ENCODE measurements around the gene ELFN2.

ELFN2 gene

DNA sequence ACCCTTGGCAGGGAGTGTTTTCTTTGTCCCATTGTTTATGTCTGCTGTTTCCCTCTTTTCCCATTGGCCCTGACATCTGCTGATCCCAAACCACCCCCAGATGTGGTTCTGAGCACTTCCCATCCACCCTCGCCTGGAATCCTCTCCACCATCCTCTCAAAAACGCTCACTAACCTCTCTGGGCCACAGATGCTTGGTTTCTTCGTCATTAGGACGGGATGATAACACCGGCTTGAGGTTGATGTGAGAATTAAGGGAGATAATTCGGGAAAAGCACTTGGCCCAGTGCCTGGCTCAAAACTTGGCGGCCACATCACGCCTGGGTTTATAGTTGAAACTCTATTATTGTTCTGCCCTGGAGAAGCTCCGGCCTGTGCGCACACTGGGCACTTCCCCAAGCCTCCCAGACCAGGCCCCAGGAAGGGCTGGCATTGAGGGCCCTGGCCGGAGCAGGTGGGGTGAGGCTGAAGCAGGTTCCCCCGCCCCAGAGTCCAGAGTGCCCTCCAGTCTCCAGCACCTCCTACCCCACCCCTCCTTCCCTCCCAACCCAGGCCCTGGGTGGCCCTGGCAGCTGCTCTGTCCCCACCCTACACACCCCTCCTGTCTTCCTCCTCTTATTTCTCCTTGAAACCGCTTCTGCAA, 81.3 kb downstream of the ELFN2 start:
- no peak overlapping the region for H3K18ac ChIP-seq (ENCODE audit: low read length)
- no peak overlapping the region for H2BK15ac ChIP-seq (replicated peaks; ENCODE audit: low read depth)
- no peak overlapping the region for H3K27ac ChIP-seq (ENCODE audit: low read depth, low read length)
- H3K23ac ChIP-seq (ENCODE audit: low read length), result no peak overlapping the region
- no peaks in the 10 kb centered on the region for H3K27me3 ChIP-seq (ENCODE audit: insufficient read depth, low read length, poor library complexity)
- no peak overlapping the region for H3K4me3 ChIP-seq (ENCODE audit: low read length)
- no peak for DNase-seq
- H2BK120ac ChIP-seq (ENCODE audit: low read depth, low read length), result no peak overlapping the region
- H3K36me3 ChIP-seq (ENCODE audit: control insufficient read depth, insufficient read depth, low read length), result no peaks in the 10 kb centered on the region
- no peaks in the 10 kb centered on the region for H3K79me2 ChIP-seq (ENCODE audit: control insufficient read depth, insufficient read depth, low read length)
- no peak overlapping the region for H3K9ac ChIP-seq (ENCODE audit: low read length)
- no peak overlapping the region for H2AK5ac ChIP-seq (ENCODE audit: low read length)
- WGBS (ENCODE audit: extremely low coverage, insufficient coverage, low lambda C conversion rate), result no CpG with 5 or more reads among the region's 13 CpGs
- H4K5ac ChIP-seq (ENCODE audit: low read length), result no peak overlapping the region
- H3K56ac ChIP-seq (ENCODE audit: low read length), result no peak overlapping the region
- no peaks in the 10 kb centered on the region for H3K4me1 ChIP-seq (ENCODE audit: control insufficient read depth, low read depth, low read length)
- H2BK5ac ChIP-seq (ENCODE audit: low read length), result no peak overlapping the region
- H3K4me2 ChIP-seq (ENCODE audit: low read length), result no peak overlapping the region
- H3K79me1 ChIP-seq (ENCODE audit: low read length), result no peaks in the 10 kb centered on the region
- no peak overlapping the region for H4K8ac ChIP-seq (ENCODE audit: low read depth, low read length)
- H3K4ac ChIP-seq (ENCODE audit: low read depth, low read length), result no peak overlapping the region

DNA sequence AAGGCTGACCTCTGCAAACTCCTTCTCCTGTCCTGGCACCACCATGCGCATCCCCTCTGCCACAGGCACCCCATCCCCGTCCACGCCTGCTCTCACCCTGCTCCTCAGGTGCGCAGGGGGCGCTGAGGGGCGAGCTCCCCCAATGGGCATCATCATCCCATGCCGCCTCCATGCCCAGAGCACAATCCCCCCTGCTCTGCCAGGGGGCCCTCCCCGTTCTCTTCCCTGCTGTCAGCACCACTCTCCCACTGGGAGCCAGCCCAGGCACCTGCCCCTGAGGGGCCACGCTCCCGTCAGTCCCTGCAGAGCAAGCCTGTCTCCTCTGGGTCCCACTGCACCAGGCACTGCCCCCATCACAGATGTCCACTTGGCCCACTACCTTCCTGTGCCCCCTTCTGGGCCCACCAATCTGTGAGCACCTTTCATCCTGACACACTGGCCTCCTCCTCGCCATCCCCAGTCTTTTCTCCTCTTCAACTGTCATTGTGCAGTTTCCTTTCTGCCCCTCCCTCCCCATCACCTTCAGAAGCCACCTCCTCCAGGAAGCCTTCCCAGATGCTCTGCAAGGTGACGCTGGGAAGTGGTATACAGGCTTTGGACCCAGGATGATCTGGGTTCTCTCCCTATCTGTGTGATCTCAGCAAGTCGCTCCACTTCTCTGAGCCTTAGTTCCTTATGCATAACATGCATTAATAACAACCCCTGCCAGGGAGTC, 82.4 kb downstream of the ELFN2 start:
- no CpG with 5 or more reads among the region's 13 CpGs for WGBS (ENCODE audit: extremely low coverage, insufficient coverage, low lambda C conversion rate)

DNA sequence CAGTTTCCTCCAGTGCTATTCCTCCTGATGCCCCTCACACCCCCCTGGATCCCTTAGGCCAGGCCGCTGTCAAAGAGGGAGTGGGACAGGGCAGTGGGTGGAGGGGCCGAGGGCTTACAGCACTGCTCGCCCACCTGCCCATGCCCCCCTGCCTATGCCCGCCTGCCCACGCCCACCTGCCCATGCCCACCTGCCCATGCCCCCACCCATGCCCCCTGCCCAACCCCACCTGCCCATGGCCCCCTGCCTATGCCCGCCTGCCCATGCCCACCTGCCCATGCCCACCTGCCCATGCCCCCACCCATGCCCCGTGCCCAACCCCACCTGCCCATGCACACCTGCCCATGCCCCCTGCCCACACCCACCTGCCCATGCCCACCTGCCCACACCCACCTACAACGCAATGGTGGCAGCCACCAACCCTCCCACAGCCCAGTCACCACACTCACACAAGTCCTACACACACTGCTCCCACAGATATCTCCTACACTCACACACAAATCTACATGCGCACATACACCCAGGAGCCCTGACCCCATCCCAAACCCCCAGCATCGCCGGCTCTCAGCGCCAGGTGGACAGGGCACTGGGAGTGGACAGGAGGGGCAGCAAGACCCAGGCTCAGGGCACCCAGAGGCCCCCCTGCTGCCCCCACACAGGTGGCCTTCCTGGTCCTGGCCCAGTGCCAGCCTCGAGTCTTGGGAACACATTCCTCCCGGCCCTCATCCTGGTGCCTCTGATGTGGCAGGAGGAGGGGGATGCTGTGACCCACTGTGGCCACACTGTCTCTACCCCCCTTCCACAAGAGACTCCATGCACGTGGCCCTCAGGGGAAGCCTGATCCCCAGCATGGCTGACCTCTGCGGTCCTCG, 83.2 kb downstream of the ELFN2 start:
- H2BK5ac ChIP-seq (ENCODE audit: low read length), result no peak overlapping the region
- WGBS (ENCODE audit: extremely low coverage, insufficient coverage, low lambda C conversion rate), result no CpG with 5 or more reads among the region's 17 CpGs
- H3K9ac ChIP-seq (ENCODE audit: low read length), result no peak overlapping the region
- H4K5ac ChIP-seq (ENCODE audit: low read length), result no peak overlapping the region
- H3K79me1 ChIP-seq (ENCODE audit: low read length), result no peaks in the 10 kb centered on the region
- no peak overlapping the region for H2BK15ac ChIP-seq (replicated peaks; ENCODE audit: low read depth)
- no peak overlapping the region for H3K4me2 ChIP-seq (ENCODE audit: low read length)
- DNase-seq, result no peak
- no peak overlapping the region for H3K23ac ChIP-seq (ENCODE audit: low read length)
- no peak overlapping the region for H2AK5ac ChIP-seq (ENCODE audit: low read length)
- H3K18ac ChIP-seq (ENCODE audit: low read length), result no peak overlapping the region
- H3K27me3 ChIP-seq (ENCODE audit: insufficient read depth, low read length, poor library complexity), result no peaks in the 10 kb centered on the region
- H2BK120ac ChIP-seq (ENCODE audit: low read depth, low read length), result no peak overlapping the region
- no peak overlapping the region for H4K8ac ChIP-seq (ENCODE audit: low read depth, low read length)
- no peaks in the 10 kb centered on the region for H3K79me2 ChIP-seq (ENCODE audit: control insufficient read depth, insufficient read depth, low read length)
- no peak overlapping the region for H3K56ac ChIP-seq (ENCODE audit: low read length)
- no peak overlapping the region for H3K4me3 ChIP-seq (ENCODE audit: low read length)
- no peaks in the 10 kb centered on the region for H3K36me3 ChIP-seq (ENCODE audit: control insufficient read depth, insufficient read depth, low read length)
- H3K4me1 ChIP-seq (ENCODE audit: control insufficient read depth, low read depth, low read length), result no peaks in the 10 kb centered on the region
- no peak overlapping the region for H3K27ac ChIP-seq (ENCODE audit: low read depth, low read length)
- H3K4ac ChIP-seq (ENCODE audit: low read depth, low read length), result no peak overlapping the region

More for the DNA sequence above, 82.4 kb downstream of the ELFN2 start:
- no peak overlapping the region for H3K18ac ChIP-seq (ENCODE audit: low read length)
- no peaks in the 10 kb centered on the region for H3K27me3 ChIP-seq (ENCODE audit: insufficient read depth, low read length, poor library complexity)
- H3K4ac ChIP-seq (ENCODE audit: low read depth, low read length), result no peak overlapping the region
- H3K23ac ChIP-seq (ENCODE audit: low read length), result no peak overlapping the region
- no peaks in the 10 kb centered on the region for H3K79me1 ChIP-seq (ENCODE audit: low read length)
- no peaks in the 10 kb centered on the region for H3K36me3 ChIP-seq (ENCODE audit: control insufficient read depth, insufficient read depth, low read length)
- H4K8ac ChIP-seq (ENCODE audit: low read depth, low read length), result no peak overlapping the region
- no peak overlapping the region for H4K5ac ChIP-seq (ENCODE audit: low read length)
- no peaks in the 10 kb centered on the region for H3K79me2 ChIP-seq (ENCODE audit: control insufficient read depth, insufficient read depth, low read length)
- H3K56ac ChIP-seq (ENCODE audit: low read length), result no peak overlapping the region
- H2AK5ac ChIP-seq (ENCODE audit: low read length), result no peak overlapping the region
- no peaks in the 10 kb centered on the region for H3K4me1 ChIP-seq (ENCODE audit: control insufficient read depth, low read depth, low read length)
- H2BK15ac ChIP-seq (replicated peaks; ENCODE audit: low read depth), result no peak overlapping the region
- no peak overlapping the region for H3K4me3 ChIP-seq (ENCODE audit: low read length)
- no peak overlapping the region for H3K4me2 ChIP-seq (ENCODE audit: low read length)
- H2BK120ac ChIP-seq (ENCODE audit: low read depth, low read length), result no peak overlapping the region
- H3K9ac ChIP-seq (ENCODE audit: low read length), result no peak overlapping the region
- H2BK5ac ChIP-seq (ENCODE audit: low read length), result no peak overlapping the region
- no peak for DNase-seq
- H3K27ac ChIP-seq (ENCODE audit: low read depth, low read length), result no peak overlapping the region

DNA sequence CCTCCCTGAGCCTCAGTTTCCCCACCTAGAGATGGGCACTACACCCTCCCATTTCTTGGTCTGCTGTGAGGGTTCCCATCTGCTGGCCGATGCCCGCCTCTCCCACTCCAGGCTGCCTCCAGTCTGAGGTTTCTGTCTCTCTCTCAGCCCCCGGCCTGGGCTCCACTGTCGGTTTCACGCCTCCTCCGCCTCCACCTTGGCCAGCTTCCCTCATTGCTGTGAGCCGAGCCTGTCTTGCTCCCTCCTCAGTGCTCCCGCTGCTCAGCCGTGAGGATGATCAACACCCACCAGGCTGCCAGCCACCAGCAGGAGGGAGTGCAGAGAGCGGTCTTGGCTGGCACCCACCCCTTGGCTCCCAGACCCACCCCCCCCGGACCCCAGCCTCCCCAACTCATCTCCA, 83.9 kb downstream of the ELFN2 start:
- Histone ChIP-seq H3K4ac (ENCODE audit: low read depth, low read length) (no peak overlapping the region), H3K18ac (ENCODE audit: low read length) (no peak overlapping the region), H3K9ac (ENCODE audit: low read length) (no peak overlapping the region), H3K27ac (ENCODE audit: low read depth, low read length) (no peak overlapping the region), H2BK120ac (ENCODE audit: low read depth, low read length) (no peak overlapping the region), H3K27me3 (ENCODE audit: insufficient read depth, low read length, poor library complexity) (no peaks in the 10 kb centered on the region), H3K4me2 (ENCODE audit: low read length) (no peak overlapping the region), H2AK5ac (ENCODE audit: low read length) (no peak overlapping the region), H4K5ac (ENCODE audit: low read length) (no peak overlapping the region), H3K4me3 (ENCODE audit: low read length) (no peak overlapping the region), H3K23ac (ENCODE audit: low read length) (no peak overlapping the region), H2BK15ac (replicated peaks; ENCODE audit: low read depth) (no peak overlapping the region), H3K56ac (ENCODE audit: low read length) (no peak overlapping the region), H3K36me3 (ENCODE audit: control insufficient read depth, insufficient read depth, low read length) (no peaks in the 10 kb centered on the region), H4K8ac (ENCODE audit: low read depth, low read length) (no peak overlapping the region), H3K79me1 (ENCODE audit: low read length) (no peaks in the 10 kb centered on the region), H3K79me2 (ENCODE audit: control insufficient read depth, insufficient read depth, low read length) (no peaks in the 10 kb centered on the region), H3K4me1 (ENCODE audit: control insufficient read depth, low read depth, low read length) (no peaks in the 10 kb centered on the region), H2BK5ac (ENCODE audit: low read length) (no peak overlapping the region)
- no peak for DNase-seq
- no CpG with 5 or more reads among the region's 11 CpGs for WGBS (ENCODE audit: extremely low coverage, insufficient coverage, low lambda C conversion rate)

DNA sequence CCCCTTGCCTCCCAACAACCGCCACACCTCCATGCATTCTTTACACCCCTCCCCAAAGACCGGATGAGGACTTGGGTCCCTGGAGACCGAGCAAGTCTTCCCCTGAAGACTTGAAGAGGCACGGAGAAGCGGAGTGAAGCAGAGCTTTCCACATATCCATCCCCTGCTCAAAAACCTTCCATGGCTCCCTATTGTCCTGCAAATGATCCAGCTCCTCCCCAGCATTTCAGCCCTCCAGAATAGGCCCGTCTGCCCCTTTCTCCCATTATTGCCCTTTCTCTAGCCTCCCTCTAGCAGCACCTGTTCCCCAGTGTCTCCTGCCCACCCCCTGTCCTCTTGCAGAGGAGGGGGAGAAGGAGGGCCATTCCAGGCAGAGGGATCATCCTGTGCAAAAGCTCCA, 85.2 kb downstream of the ELFN2 start:
- no peak overlapping the region for H3K56ac ChIP-seq (ENCODE audit: low read length)
- H3K18ac ChIP-seq (ENCODE audit: low read length), result no peak overlapping the region
- no peak overlapping the region for H3K23ac ChIP-seq (ENCODE audit: low read length)
- H3K4me1 ChIP-seq (ENCODE audit: control insufficient read depth, low read depth, low read length), result no peaks in the 10 kb centered on the region
- H3K27ac ChIP-seq (ENCODE audit: low read depth, low read length), result no peak overlapping the region
- no peak overlapping the region for H3K4ac ChIP-seq (ENCODE audit: low read depth, low read length)
- no peak overlapping the region for H2AK5ac ChIP-seq (ENCODE audit: low read length)
- no peak for DNase-seq
- no CpG with 5 or more reads among the region's 6 CpGs for WGBS (ENCODE audit: extremely low coverage, insufficient coverage, low lambda C conversion rate)
- H3K4me2 ChIP-seq (ENCODE audit: low read length), result no peak overlapping the region
- H2BK120ac ChIP-seq (ENCODE audit: low read depth, low read length), result no peak overlapping the region
- no peaks in the 10 kb centered on the region for H3K79me1 ChIP-seq (ENCODE audit: low read length)
- H3K36me3 ChIP-seq (ENCODE audit: control insufficient read depth, insufficient read depth, low read length), result no peaks in the 10 kb centered on the region
- H3K9ac ChIP-seq (ENCODE audit: low read length), result no peak overlapping the region
- no peaks in the 10 kb centered on the region for H3K27me3 ChIP-seq (ENCODE audit: insufficient read depth, low read length, poor library complexity)
- no peak overlapping the region for H3K4me3 ChIP-seq (ENCODE audit: low read length)
- no peaks in the 10 kb centered on the region for H3K79me2 ChIP-seq (ENCODE audit: control insufficient read depth, insufficient read depth, low read length)
- no peak overlapping the region for H2BK15ac ChIP-seq (replicated peaks; ENCODE audit: low read depth)
- H2BK5ac ChIP-seq (ENCODE audit: low read length), result no peak overlapping the region
- H4K8ac ChIP-seq (ENCODE audit: low read depth, low read length), result no peak overlapping the region
- H4K5ac ChIP-seq (ENCODE audit: low read length), result no peak overlapping the region
